Kidney capillary endothelial cell (primary cell): Measurements from ENCODE around the gene ARSB.
"Not testable (repeated sequence)": the region's sequence is repeated elsewhere in the genome, so short reads cannot be mapped to it uniquely, and the experiment has no call there.

ENCODE experiments used
- DNase-seq: peaks from one replicate; pipeline ENCODE4 v3.0.0-alpha.2; 2018; ENCODE audit warnings: low spot score

The ARSB gene

GRCh38 chr5:78899922-78900362, 85.2 kb downstream of the ARSB start:
- peak; percentile 60 for DNase-seq

GRCh38 chr5:78896132-78896531, 89.0 kb downstream of the ARSB start:
- peak; percentile 46 for DNase-seq

- DNase-seq, result no peak
Observed at GRCh38 chr5:78895616-78896015, 89.5 kb downstream of the ARSB start.

- DNase-seq, result no peak
Observed at GRCh38 chr5:78893940-78894677, 91.0 kb downstream of the ARSB start.

GRCh38 chr5:78890667-78891379, 94.3 kb downstream of the ARSB start:
- no peak for DNase-seq

- no peak for DNase-seq
Observed at GRCh38 chr5:78889369-78890140, 95.6 kb downstream of the ARSB start.

GRCh38 chr5:78888580-78889368, 96.3 kb downstream of the ARSB start:
- no peak for DNase-seq

GRCh38 chr5:78887384-78888118, 97.6 kb downstream of the ARSB start:
- no peak for DNase-seq

GRCh38 chr5:78886341-78887230, 98.5 kb downstream of the ARSB start:
- DNase-seq, result no peak

GRCh38 chr5:78881884-78882283, 103.2 kb downstream of the ARSB start:
- no peak for DNase-seq

- DNase-seq, result no peak
Observed at GRCh38 chr5:78879516-78879915, 105.6 kb downstream of the ARSB start.

GRCh38 chr5:78866076-78866475, 119.0 kb downstream of the ARSB start:
- DNase-seq, result not testable (repeated sequence)

- no peak for DNase-seq
Observed at GRCh38 chr5:78858364-78858763, 126.7 kb downstream of the ARSB start.

GRCh38 chr5:78855026-78855425, 130.1 kb downstream of the ARSB start:
- no peak for DNase-seq

GRCh38 chr5:78851891-78852290, 133.2 kb downstream of the ARSB start:
- DNase-seq, result not testable (repeated sequence)

GRCh38 chr5:78845470-78845869, 139.6 kb downstream of the ARSB start:
- DNase-seq, result no peak

- no peak for DNase-seq
Observed at GRCh38 chr5:78843436-78843835, 141.7 kb downstream of the ARSB start.

GRCh38 chr5:78841767-78842166, 143.3 kb downstream of the ARSB start:
- peak; percentile 15 for DNase-seq

- no peak for DNase-seq
Observed at GRCh38 chr5:78838753-78839152, 146.4 kb downstream of the ARSB start.

GRCh38 chr5:78837836-78838235, 147.3 kb downstream of the ARSB start:
- no peak for DNase-seq
